H9 (cell line): ENCODE measurements around the gene ARGFX. TPM values are rescaled to one million over a fixed set of nuclear protein-coding genes. Genes with fewer than 3 reads are reported as not detected.

Experiments
- DNase-seq: peaks from one replicate; pipeline ENCODE4 v3.0.0-alpha.2; 2017
- H2AFZ ChIP-seq: one replicate; pipeline ENCODE4 v1.6.1; 2013; ENCODE audit warnings: mild to moderate bottlenecking, low read length, control low read depth, moderate library complexity
- H2AK5ac ChIP-seq: 2 replicates; pipeline ENCODE4 v1.6.1; 2013; ENCODE audit warnings: low read length, control low read depth, mixed read lengths; ENCODE audit not compliant: insufficient read length
- H2BK120ac ChIP-seq: one replicate; pipeline ENCODE4 v1.6.1; 2013; ENCODE audit warnings: low read depth, mild to moderate bottlenecking, low read length, control low read depth, inconsistent platforms; ENCODE audit not compliant: poor library complexity, severe bottlenecking
- H2BK12ac ChIP-seq: 2 replicates; pipeline ENCODE4 v1.6.1; 2013; ENCODE audit warnings: low read length, control low read depth, mixed read lengths, low read depth; ENCODE audit not compliant: insufficient read length
- H2BK15ac ChIP-seq: 2 replicates; pipeline ENCODE4 v1.6.1; 2013; ENCODE audit warnings: low read depth, low read length, control low read depth
- H2BK20ac ChIP-seq: one replicate; pipeline ENCODE4 v1.6.1; 2013; ENCODE audit warnings: low read depth, mild to moderate bottlenecking, low read length, control low read depth, inconsistent platforms; ENCODE audit not compliant: poor library complexity, severe bottlenecking
- H2BK5ac ChIP-seq: 2 replicates; pipeline ENCODE4 v1.6.1; 2013; ENCODE audit warnings: low read length, control low read depth, mixed read lengths; ENCODE audit not compliant: insufficient read length
- H3K14ac ChIP-seq: 2 replicates; pipeline ENCODE4 v1.6.1; 2013; ENCODE audit warnings: low read length, control low read depth; ENCODE audit not compliant: insufficient read depth
- H3K18ac ChIP-seq: 2 replicates; pipeline ENCODE4 v1.6.1; 2013; ENCODE audit warnings: low read depth, mild to moderate bottlenecking, mixed read lengths, low read length, control low read depth; ENCODE audit not compliant: insufficient read length
- H3K23ac ChIP-seq: 2 replicates; pipeline ENCODE4 v1.6.1; 2013; ENCODE audit warnings: low read length, control low read depth, mixed read lengths, low read depth; ENCODE audit not compliant: insufficient read length
- H3K23me2 ChIP-seq: 2 replicates; pipeline ENCODE4 v1.6.1; 2013; ENCODE audit warnings: low read depth, mild to moderate bottlenecking, mixed read lengths, low read length, control low read depth; ENCODE audit not compliant: insufficient read length, poor library complexity, severe bottlenecking
- H3K27ac ChIP-seq: 2 replicates; pipeline ENCODE4 v1.5.1; 2013; ENCODE audit warnings: low read length, control low read depth, mixed read lengths, low read depth; ENCODE audit not compliant: insufficient read length
- H3K27me3 ChIP-seq: 2 replicates; pipeline ENCODE4 v1.6.1; 2013; ENCODE audit warnings: low read length, control low read depth, inconsistent platforms; ENCODE audit not compliant: insufficient read depth
- H3K4ac ChIP-seq: 2 replicates; pipeline ENCODE4 v1.6.1; 2013; ENCODE audit warnings: low read depth, mild to moderate bottlenecking, control low read depth, inconsistent platforms, low read length, moderate library complexity
- H3K4me1 ChIP-seq: 2 replicates; pipeline ENCODE4 v1.6.1; 2013; ENCODE audit warnings: low read length, control low read depth, inconsistent platforms; ENCODE audit not compliant: insufficient read depth
- H3K4me2 ChIP-seq: 2 replicates; pipeline ENCODE4 v1.6.1; 2013; ENCODE audit warnings: low read length, control low read depth, mixed read lengths; ENCODE audit not compliant: insufficient read length, insufficient read depth
- H3K56ac ChIP-seq: 2 replicates; pipeline ENCODE4 v1.6.1; 2013; ENCODE audit warnings: low read depth, mild to moderate bottlenecking, mixed read lengths, low read length, control low read depth; ENCODE audit not compliant: insufficient read length
- H3K79me1 ChIP-seq: 2 replicates; pipeline ENCODE4 v1.6.1; 2013; ENCODE audit warnings: low read depth, mild to moderate bottlenecking, moderate library complexity, low read length, control low read depth, inconsistent platforms; ENCODE audit not compliant: insufficient read depth, poor library complexity, severe bottlenecking
- H3K79me2 ChIP-seq: 2 replicates; pipeline ENCODE4 v1.6.1; 2013; ENCODE audit warnings: low read length, control low read depth, inconsistent platforms; ENCODE audit not compliant: insufficient read depth
- H3K9ac ChIP-seq: 2 replicates; pipeline ENCODE4 v1.6.1; 2013; ENCODE audit warnings: low read length, control low read depth, mixed read lengths; ENCODE audit not compliant: insufficient read length; ENCODE audit errors: extremely low read depth
- H3K9me3 ChIP-seq: one replicate; pipeline ENCODE4 v1.6.1; 2013; ENCODE audit warnings: low read depth, low read length, inconsistent platforms; ENCODE audit not compliant: control insufficient read depth
- H3T11ph ChIP-seq: one replicate; pipeline ENCODE4 v1.6.1; 2013; ENCODE audit warnings: mild to moderate bottlenecking, low read length, control low read depth, inconsistent platforms
- H4K20me1 ChIP-seq: one replicate; pipeline ENCODE4 v1.6.1; 2013; ENCODE audit not compliant: control insufficient read depth, insufficient read length, insufficient read depth
- H4K5ac ChIP-seq: 2 replicates; pipeline ENCODE4 v1.6.1; 2013; ENCODE audit warnings: low read depth, mild to moderate bottlenecking, mixed read lengths, low read length, control low read depth; ENCODE audit not compliant: insufficient read length
- H4K8ac ChIP-seq: replicated peaks from 2 replicates; pipeline ENCODE4 v1.6.1; 2013; ENCODE audit warnings: low read length, control low read depth, mixed read lengths, low read depth; ENCODE audit not compliant: insufficient read length
- H4K91ac ChIP-seq: 2 replicates; pipeline ENCODE4 v1.6.1; 2013; ENCODE audit warnings: low read depth, mild to moderate bottlenecking, moderate library complexity, mixed read lengths, low read length, control low read depth; ENCODE audit not compliant: insufficient read length
- H3K27ac Mint-ChIP-seq, 3 experiments: 2 replicates in 2 of 3; 3 replicates in 1 of 3; pipeline ENCODE4 v1.8.0; 2020 to 2021; ENCODE audit warnings: mixed read lengths in 3 of 3, mild to moderate bottlenecking in 1 of 3, moderate library complexity in 1 of 3
- H3K27me3 Mint-ChIP-seq: 2 replicates; pipeline ENCODE4 v1.8.0; 2021; ENCODE audit warnings: low read depth, mild to moderate bottlenecking, moderate library complexity, mixed read lengths
- H3K36me3 Mint-ChIP-seq, 3 experiments: 2 replicates in 2 of 3; 3 replicates in 1 of 3; pipeline ENCODE4 v1.8.0; 2020 to 2021; ENCODE audit warnings: low read depth in 3 of 3, mixed read lengths in 3 of 3; ENCODE audit not compliant: insufficient read depth in 1 of 3
- H3K4me1 Mint-ChIP-seq, 2 experiments: 2 replicates each; pipeline ENCODE4 v1.8.0; 2020; ENCODE audit warnings: mixed read lengths in 2 of 2
- H3K4me3 Mint-ChIP-seq, 2 experiments: 2 replicates in 1 of 2; 3 replicates in 1 of 2; pipeline ENCODE4 v1.8.0; 2020 to 2021; ENCODE audit warnings: mild to moderate bottlenecking in 2 of 2, mixed read lengths in 2 of 2, moderate library complexity in 1 of 2
- H3K9me3 Mint-ChIP-seq, 2 experiments: 2 replicates in 1 of 2; 3 replicates in 1 of 2; pipeline ENCODE4 v1.8.0; 2020; ENCODE audit warnings: mild to moderate bottlenecking in 2 of 2, mixed read lengths in 2 of 2, moderate library complexity in 1 of 2
- CTCF ChIP-seq: fragments of 200-600 bp; sonication (generic); conservative IDR thresholded peaks from 3 replicates; pipeline ENCODE4 v1.8.0; 2021; ENCODE audit warnings: antibody characterized with exemption, mild to moderate bottlenecking
- WGBS: extraction: QIAGEN DNeasy Blood & Tissue Kit; methylation state at CpG from one replicate; pipeline ENCODE4 v1.1.7; 2013; ENCODE audit warnings: missing lambda C conversion rate, low lambda C conversion rate, mixed read lengths; ENCODE audit not compliant: insufficient read length; ENCODE audit errors: extremely low coverage; 5-methylcytosine and 5-hydroxymethylcytosine counted together
- total RNA-seq: library from RNA; stranded (reverse); gene quantifications from 2 replicates; pipeline ENCODE4 v1.2.1, GENCODE V29; 2021

Gene ARGFX
- total RNA-seq, 1 experiment from 2014 or later: not detected

- Histone ChIP-seq H3K4me2 (no peak overlapping the region), H3K4ac (no peak overlapping the region), H2AFZ (no peak overlapping the region), H3K4me1 (no peaks in the 10 kb centered on the region), H3K27ac (no peak overlapping the region), H2BK12ac (no peak overlapping the region), H4K8ac (no peak overlapping the region), H3K79me2 (no peaks in the 10 kb centered on the region), H2BK120ac (no peak overlapping the region), H3K27me3 (no peaks in the 10 kb centered on the region), H4K91ac (no peak overlapping the region), H3K18ac (no peak overlapping the region), H2BK20ac (no peak overlapping the region), H3K23ac (no peak overlapping the region), H3K79me1 (no peaks in the 10 kb centered on the region), H2AK5ac (no peak overlapping the region), H3K56ac (no peak overlapping the region), H2BK15ac (no peak overlapping the region), H4K20me1 (no peaks in the 10 kb centered on the region), H3K14ac (no peak overlapping the region), H3K23me2 (no peaks in the 10 kb centered on the region), H3K9ac (no peak overlapping the region), H3T11ph (no peak overlapping the region), H4K5ac (no peak overlapping the region), H3K9me3 (no peaks in the 10 kb centered on the region), H2BK5ac (no peak overlapping the region)
- Mint-ChIP-seq H3K4me1 (peaks cover 5 to 7% of the 10 kb centered on the region in 2 experiments; a peak in 3 of 4 replicates), H3K27ac (peak overlapping the region in 2 of 3 experiments; percentile 34 to 44; a peak in 1 of 7 replicates), H3K36me3 (no peaks in the 10 kb centered on the region; a peak in 2 of 7 replicates), H3K9me3 (no peaks in the 10 kb centered on the region), H3K27me3 (0 out of 2 replicates have a peak, but pooled peaks cover 2% of the 10 kb centered on the region), H3K4me3 (no peak overlapping the region)
- WGBS: no CpG with 5 or more reads among the region's 1 CpG
- no peak for TF ChIP-seq CTCF
- no peak for DNase-seq
Measured at GRCh38 chr3:121584418-121584817, 16.7 kb downstream of the ARGFX start.
